Measurements from ENCODE around the gene BNIP2.
A peak's percentile ranks its signal among the peaks of the same experiment; 100 is the strongest.
"Not testable (repeated sequence)": the region's sequence is repeated elsewhere in the genome, so short reads cannot be mapped to it uniquely, and the experiment has no call there.

Gene BNIP2, protein sequence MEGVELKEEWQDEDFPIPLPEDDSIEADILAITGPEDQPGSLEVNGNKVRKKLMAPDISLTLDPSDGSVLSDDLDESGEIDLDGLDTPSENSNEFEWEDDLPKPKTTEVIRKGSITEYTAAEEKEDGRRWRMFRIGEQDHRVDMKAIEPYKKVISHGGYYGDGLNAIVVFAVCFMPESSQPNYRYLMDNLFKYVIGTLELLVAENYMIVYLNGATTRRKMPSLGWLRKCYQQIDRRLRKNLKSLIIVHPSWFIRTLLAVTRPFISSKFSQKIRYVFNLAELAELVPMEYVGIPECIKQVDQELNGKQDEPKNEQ

DNA sequence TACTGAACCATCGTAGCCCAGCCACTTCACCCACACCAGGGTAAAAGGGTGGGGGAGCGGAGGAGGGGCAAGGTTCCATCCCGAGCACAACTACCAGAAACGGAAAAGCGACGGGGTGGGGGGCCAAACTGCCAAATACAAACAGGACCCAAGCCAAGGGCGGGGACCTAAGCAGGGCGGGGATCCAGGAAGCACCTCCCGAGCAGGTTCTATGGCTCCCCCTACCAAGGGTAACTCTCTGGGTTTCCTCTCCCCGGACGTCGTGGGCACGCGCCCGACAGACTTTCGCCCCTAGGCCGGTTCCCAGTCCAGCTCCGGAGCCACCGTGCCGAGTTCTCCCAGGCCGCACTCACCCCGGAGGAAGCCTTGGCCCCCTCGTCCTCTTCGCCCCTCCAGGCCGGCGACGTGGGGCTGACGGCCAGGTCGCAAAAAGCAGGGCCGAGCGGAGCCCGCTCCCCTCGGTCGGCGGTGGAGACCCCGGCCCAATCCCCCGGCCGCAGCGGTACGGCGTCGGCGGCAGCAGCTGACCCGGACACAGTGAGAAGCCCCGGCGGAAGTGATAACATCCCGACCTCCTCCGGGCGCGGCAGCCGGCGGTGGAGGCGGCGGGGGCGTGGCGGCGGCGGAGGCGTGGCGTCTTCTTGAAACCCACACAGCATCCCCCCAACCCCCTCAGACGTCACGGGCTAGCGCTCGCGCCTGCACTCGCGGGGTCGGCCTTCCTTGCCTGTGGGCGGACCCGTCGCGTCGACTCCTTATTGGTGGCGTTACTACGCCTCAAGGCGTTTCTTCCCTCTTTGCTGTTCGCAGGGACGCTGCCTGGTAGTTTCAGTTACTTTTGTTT, at the start of gene BNIP2:
Gene BNIP2, minus strand, starts transcription at position 539 of the 844 bp plus-strand sequence. CDS start 6,863 bp downstream, outside the sequence.
- DNase-seq, result peak; percentile 96 to 97

DNA sequence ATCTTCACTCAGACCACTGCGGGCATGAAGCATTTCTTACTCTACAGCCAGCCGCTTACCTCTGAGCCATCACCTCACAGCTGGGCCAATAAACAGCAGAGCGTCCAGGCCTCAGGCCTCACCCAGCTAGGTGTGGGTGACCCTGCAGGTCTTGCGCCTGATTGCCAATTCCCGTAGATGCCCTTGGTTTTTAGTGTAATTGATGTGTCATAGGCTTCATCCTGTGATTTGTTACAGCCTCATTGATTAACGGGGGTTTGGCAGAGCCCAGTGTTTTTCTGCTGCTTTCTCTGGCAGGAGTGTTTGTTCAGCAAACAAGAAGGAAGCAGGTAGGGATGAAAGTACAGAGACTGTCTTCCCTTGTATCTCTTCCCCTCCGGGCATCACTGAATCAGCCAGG, 49.6 kb upstream of the BNIP2 start:
- no peak for DNase-seq

DNA sequence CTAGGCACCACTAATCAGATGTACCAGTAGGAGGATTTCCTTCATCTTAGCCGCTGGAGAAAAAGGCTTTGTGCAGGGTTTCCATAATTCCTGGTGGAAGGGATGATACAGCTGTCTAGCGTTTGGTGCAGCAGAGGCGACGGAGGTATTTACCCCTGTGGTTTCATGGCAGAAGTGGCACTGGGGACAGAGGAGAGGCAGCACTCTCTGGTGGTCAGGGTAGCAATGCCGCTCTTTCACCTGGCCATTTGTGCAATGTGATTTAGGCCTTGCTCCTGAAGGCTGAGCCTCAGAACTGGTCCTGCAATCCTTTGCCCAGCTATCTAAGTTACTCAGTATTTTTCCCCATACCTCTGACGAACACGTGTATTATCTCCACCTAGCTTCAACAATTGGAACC, 47.1 kb upstream of the BNIP2 start:
- DNase-seq, result no peak

DNA sequence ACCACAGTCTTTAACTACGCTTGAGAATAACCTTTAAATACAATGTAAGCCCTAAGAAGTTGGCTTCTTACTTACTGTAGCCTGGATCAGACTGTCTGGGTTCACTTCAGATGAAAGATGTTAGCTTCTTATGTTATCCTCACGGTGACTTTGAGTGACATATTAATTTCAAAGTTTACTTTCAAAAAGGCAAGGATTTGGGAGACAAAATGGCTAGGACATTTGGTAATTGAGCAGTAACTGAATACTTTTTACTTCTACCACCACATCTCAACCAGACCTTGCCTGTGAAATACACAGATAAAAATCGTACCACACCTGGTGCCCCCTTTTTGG, 36.0 kb upstream of the BNIP2 start:
- no peak for DNase-seq

DNA sequence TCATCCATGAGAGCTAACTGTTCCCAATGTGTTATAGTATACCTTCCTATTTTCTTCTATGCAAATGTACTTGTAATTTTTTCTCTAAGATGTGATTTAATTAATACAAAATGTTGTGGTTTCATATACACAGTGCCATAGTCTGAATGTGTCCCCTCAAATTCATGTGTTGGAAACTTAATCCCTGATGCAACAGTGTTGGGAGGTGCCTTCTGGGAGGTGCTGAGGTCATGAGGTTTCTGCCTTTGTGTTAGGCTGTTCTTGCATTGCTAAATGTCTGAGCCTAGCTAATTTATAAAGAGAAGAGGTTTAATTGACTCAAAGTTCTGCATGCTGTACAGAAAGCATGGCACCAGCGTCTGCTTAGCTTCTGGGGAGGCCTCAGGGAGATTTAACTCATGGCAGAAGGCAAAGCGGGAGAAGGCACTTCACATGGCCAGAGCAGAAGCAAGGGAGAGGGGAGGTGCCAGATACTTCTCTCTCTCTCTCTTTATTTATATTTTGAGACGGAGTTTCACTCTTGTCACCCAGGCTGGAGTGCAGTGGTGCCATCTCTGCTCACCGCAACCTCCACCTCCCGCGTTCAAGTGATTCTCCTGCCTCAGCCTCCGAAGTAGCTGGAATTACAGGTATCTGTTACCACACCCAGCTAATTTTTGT, 34.7 kb upstream of the BNIP2 start:
- DNase-seq, result no peak

DNA sequence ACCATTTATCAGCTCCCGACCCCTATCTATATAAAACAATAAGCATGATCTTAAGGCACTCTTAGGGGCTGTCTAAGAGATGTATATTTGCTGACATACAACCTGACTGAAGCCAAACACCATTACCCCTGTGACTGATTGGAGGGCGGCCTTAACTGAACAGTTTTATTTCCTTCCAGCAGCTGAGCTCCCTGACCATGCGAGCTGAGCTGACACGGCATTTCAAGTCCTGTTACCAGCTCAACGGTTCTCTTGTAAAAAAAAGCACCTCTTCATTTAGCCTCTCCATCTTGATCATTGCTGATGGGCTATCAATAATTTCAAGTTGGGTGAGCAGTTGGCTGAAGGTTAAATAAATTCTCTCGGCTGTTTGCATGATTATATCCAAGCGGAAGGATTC, 33.4 kb upstream of the BNIP2 start:
- no peak for DNase-seq

DNA sequence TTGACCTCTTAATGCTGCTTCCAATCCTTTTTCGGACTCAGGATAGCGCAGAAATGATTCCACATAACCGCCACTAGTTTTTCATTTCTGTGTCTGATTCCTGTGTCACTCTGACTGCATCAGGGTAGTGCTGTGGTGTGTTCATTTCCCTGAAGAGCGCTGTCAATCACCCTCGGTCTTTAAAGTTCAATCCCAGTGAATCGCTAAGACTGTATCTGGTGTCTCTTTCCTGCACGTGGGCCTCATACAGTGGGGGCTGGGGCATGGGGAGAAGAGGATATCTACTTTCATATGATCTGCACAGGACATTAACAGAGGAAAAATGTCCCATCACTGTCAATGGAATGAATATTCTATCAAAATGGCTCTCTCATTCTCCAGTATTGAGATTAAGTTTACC, 32.9 kb upstream of the BNIP2 start:
- no peak for DNase-seq

DNA sequence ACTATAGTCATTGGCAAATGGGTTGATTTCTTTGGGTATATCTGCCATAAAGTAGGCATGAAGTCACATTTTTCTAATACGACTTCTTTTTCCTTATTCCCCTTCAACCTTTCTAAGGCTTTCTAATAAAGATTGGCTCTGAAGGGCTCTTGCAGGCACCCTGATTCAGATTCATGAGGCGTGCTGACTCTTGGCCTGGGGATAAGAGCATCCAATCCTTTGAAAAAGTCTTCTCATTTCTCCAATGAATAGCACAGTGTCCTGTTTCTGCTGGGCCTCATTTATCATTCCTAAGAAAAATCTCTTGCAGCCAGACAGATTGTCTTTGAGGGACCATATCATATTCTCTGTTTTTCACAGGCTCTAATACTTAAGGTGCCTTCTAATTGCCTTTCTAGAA, 32.3 kb upstream of the BNIP2 start:
- DNase-seq, result no peak

DNA sequence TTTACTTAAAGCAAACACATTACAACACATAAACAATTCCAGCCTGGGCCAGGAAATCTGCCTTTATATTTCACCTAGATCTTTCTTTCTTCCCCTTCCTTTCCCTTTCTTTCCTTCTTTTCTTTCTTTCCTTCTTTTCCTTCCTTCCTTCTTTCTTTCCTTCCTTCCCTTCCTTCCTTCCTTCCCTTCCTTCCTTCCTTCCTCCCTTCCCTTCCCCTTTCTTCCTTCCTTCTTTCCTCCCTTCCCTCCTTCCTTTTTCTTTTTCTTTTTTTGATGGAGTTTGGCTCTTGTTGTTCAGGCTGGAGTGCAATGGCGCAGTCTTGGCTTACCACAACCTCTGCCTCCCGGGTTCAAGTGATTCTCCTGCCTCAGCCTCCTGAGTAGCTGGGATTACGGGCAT, 24.1 kb upstream of the BNIP2 start:
- DNase-seq, result no peak

DNA sequence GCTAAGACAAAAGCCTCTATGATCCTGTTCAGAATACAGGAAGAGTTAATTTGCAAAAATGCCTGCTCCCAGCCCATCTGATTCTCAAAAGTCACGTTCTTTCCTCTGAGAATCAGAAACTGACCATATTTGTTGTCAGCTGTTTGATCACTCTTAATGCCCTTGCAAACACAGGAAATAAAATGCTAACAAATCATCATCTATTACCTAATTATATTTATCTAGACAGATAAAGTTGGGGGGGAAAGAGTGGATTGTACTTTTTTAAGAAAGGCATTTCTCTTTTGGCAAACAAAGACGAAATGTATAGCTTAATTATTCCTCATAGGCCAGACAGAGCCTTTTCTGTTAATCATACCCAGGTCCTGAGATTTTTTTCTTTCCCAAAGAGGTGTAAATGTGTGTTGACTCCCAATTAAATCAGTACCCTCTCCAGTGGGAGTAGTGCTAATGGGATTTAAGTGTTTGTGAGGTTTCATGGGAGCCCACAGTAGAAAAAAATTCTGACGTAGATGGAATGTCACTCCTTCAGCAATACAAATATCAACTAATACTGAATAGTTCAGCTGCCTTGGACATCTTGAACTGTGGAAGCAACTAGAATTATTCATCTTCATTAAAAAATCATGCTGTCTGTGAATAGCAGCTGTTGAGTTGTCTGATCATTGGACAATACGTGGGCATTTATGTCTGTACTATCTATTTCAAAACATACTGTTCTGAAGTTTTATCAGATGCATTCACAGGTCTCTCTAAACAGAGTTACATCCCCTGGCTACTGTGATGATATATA, 22.5 kb upstream of the BNIP2 start:
- DNase-seq, result no peak

DNA sequence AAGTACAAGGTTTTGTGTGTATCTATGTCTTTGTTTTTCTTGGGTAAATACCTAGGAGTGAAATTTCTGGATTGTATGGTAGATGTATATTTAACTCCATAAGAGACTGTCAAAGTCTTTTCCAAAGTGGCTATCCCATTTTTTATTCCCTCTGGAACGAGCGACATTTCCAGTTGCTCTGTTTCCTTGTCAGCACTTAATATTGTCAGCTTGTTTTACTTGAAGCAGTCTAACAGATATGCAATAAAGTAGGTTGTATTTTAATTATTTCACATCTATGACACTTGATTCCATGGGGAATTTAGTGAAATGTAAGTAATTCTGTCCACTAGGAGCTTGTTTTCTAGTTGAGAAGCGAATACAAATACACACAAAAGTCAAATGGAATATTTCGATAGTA, 18.5 kb upstream of the BNIP2 start:
- no peak for DNase-seq

DNA sequence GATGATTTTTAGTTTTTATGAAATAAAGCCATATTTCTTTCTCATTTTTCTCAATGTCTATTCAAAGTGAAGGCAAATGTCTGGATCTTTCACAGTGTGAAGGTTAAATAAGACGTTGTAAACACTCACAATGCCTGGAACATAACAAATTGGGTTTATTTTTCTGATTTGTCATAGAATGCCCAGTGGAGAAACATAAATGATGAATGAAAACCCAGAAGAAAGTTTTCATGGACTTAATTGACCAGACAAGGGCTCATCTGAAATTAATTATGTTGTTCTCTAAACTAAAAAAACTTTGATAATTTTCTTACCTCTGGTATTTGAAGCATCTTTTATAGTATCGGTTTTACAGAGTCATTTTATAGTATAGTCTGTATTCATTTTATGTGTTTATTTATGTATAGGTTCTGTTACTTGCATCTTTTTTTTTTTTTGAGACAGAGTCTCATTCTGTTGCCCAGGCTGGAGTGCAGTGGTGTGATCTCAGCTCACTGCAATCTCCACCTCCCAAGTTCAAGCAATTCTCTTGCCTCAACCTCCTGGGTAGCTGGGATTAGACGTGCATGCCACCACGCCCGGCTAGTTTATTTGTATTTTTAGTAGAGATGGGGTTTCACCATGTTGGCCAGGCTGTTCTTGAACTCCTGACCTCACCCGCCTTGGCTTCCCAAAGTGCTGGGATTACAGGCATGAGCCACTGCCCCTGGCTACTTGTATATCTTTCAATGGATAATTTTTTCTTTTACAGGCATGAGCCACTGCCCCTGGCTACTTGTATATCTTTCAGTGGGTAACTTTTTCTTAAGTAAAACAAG, 15.1 kb upstream of the BNIP2 start:
- no peak for DNase-seq

DNA sequence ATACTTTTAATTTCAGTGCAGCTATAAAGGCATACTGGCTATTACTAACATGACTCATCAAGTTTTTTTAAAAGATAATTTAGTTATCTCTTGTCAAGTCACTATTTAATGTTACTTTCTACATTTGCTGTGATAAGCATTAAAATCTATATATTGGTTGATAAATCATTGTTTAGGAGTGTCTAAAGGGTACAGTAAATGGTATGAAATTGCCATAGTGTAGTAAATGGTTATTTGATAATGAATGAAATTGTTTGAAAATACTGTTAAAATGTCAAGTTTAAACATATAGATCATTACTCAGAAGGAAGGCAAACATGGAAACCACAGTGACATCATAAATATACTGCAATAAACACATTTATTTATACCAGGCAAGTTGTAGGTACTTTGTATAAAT, 13.2 kb upstream of the BNIP2 start:
- DNase-seq, result no peak

DNA sequence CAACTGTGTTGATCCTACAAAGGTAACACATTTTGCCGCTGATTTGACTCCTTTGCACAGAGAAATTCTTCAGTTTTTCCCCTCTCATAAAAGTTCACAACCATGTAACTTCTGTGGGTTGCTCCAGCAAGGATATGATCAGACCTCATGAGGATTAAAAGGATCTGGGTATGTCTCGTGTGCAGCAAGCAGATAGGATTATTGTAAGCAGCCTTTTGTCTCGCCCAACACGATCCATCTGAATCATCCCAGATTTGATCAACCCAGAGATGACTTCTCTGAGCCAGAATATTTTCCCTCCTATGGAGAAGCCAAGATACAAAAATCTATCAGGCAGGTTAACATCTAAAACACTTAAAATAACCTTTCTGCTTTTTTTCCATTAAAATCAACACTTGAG, 12.8 kb upstream of the BNIP2 start:
- DNase-seq, result no peak

DNA sequence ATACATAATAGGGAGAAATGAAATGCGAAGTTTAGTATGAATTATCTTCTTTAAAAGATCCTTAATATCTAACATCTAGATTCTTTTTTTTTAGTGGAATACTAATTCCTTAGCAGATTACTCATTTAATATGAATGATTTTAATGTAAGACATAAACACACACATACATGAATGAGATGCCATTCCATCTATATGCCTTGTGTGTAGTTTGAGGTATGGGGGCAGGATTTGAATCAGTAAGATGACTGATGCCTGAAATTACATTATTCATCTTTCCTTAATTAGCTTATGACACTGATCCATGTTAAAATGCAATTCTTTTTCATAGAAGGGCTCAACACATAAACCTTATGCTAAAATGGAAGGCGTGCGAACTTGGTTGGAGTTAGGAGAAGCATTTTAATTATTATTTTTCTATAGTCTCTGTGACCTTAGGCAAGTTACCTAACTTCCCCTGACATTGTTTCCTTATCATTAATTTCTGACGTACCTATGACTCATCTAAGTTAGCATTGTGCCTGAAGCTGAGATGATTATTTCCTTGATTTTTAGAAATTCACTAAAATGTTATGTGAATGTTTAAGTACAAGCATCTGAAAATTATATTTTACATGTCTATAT, 10.8 kb upstream of the BNIP2 start:
- no peak for DNase-seq

DNA sequence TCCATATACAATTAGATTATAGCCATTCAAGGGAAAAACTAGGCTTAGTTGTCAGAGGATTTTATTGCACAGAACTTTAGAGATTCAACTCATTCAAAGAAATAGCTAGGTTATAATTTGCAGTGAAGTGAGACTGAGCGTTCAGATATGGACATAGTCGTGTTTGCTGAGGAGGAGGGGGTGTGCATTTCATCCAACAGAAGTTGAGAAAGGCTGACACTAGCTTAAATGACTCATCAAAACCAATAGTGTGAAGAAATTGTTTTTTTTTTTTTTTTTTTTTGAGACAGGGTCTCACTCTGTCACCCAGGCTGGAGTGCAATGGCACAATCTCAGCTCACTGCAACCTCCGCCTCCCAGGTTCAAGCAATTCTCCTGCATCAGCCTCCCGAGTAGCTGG, 8.9 kb upstream of the BNIP2 start:
- DNase-seq, result not testable (repeated sequence)

DNA sequence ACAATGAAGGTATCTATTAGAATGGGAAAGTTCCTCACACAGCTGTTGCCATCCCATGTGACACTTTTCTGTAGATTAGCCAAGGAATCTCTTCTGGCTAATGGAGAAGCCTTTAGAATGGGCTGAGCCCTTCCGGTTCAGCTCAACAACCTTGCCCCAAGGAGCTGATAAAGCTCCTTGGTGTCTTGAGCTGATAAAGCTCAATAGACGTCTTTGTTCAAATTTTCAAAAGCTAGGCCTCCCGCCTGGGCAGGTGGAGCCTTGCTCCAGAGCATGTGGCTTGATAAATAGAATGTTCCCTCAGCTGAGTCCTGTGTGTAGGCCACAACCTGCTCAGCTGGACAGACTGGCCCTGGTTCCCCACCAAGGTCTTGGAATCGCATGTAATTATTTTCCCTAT, 7.2 kb upstream of the BNIP2 start:
- DNase-seq, result no peak

DNA sequence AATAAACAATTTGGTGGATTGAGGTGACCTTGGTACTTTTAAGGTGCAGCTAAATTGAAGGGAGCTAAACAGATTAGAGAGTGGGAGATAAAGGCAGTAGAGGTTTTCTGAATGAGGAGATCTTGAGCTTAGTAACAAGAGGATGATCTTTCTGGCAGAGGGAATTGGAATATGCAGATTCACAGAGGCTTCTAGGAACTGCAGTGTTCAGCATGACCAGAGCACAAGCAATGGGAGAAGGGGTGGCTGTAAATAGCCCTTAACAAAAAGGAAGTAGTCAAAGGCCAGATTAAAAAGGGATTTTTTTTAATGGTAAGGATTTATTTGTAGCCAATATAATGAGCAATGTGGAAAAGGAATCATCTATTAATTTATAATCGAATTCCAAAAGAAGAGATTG, 5.7 kb upstream of the BNIP2 start:
- no peak for DNase-seq

DNA sequence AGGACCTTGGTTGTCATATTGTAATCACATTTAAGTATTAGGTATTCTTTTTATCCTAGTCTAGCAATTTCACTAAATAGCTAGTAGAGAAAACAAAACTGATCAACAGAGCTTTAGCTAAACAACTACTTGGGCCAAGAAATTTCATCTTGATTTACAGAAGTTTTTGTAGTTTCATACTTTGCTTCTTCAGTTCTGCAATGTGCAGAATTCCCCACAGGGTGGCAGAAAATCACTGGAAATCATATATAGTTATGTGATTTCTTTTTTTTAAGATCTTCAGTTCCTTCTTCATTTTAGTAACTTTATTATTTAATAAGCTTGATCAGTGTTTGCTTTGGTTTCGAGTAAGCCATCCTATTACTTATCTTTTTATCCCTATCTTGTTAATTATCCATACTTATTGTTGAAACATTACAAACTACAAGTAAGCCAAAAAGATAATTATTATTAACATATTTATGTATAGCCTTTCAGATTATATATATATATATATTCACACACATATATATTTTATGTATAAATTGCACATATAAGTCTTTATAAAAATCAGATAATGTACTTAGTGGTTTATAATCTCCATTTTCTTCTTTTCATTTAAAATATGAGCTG, 2.2 kb upstream of the BNIP2 start:
- DNase-seq, result peak; percentile 65 to 70

DNA sequence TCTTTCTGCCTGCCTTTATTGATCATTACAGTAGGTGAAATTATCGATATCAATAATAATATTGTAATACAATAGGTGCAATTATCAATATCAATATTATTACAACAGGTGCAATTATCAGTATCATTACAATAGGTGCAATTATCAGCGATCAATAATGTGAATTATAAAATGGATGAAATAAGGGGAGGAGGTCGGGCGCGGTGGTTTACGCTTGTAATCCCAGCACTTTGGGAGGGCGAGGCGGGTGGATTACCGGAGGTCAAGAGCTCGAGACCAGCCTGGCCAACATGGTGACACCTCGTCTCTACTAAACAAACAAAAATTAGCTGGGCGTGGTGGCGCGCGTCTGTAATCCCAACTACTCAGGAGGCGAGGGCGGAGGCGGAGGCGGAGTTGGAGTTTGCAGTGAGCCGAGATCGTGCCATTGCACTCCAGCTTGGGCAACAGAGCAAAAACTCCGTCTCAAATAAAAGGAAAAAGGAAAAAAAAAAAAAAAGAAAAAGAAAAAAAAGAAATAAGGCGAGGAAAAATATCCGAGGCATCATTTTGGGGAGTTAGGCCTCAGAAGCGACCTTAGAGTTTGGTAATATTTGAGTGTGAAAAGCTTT, 611 bp upstream of the BNIP2 start:
- peak; percentile 55 to 64 for DNase-seq

DNA sequence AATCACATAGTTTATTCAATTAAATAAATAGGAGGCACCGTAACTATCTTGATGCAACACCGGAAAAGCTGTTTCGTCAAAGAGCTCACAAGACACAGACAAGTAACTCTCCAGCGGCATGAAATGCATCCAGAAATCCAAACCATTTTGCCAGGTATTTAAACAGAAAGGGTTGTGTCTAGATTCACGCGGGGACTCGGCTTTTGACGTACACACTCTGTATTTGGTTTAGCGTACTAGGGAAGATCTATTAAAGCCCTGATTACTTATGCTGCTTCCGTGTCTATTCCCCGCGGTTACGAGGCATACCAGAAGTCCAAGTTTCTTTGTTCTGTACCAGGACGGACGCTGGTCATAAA, 718 bp downstream of the BNIP2 start:
- DNase-seq, result peak; percentile 59 to 65
